ENCODE results near the gene FOXJ3.

FOXJ3 gene

GRCh38 chr1:42302034-42302433, 33.0 kb downstream of the FOXJ3 start:
- DNase-seq: no peak

GRCh38 chr1:42298520-42298919, 36.5 kb downstream of the FOXJ3 start:
- no peak for DNase-seq

GRCh38 chr1:42295816-42296215, 39.2 kb downstream of the FOXJ3 start:
- DNase-seq: no peak

- no peak for DNase-seq
Observed at GRCh38 chr1:42290130-42290529, 44.9 kb downstream of the FOXJ3 start.

GRCh38 chr1:42288311-42288985, 46.6 kb downstream of the FOXJ3 start:
- no peak for DNase-seq

- DNase-seq: no peak
Observed at GRCh38 chr1:42282867-42283583, 52.0 kb downstream of the FOXJ3 start.

GRCh38 chr1:42282024-42282579, 52.9 kb downstream of the FOXJ3 start:
- no peak for DNase-seq

GRCh38 chr1:42280821-42281220, 54.2 kb downstream of the FOXJ3 start:
- no peak for DNase-seq

- no peak for DNase-seq
Observed at GRCh38 chr1:42279055-42279454, 56.0 kb downstream of the FOXJ3 start.

- no peak for DNase-seq
Observed at GRCh38 chr1:42272920-42273319, 62.1 kb downstream of the FOXJ3 start.

- no peak for DNase-seq
Observed at GRCh38 chr1:42267904-42268303, 67.1 kb downstream of the FOXJ3 start.

- no peak for DNase-seq
Observed at GRCh38 chr1:42266253-42267135, 68.5 kb downstream of the FOXJ3 start.

- no peak for DNase-seq
Observed at GRCh38 chr1:42264511-42265190, 70.4 kb downstream of the FOXJ3 start.

- DNase-seq: no peak
Observed at GRCh38 chr1:42263019-42263418, 72.0 kb downstream of the FOXJ3 start.

- no peak for DNase-seq
Observed at GRCh38 chr1:42260376-42261070, 74.5 kb downstream of the FOXJ3 start.

- DNase-seq: no peak
Observed at GRCh38 chr1:42259739-42260064, 75.3 kb downstream of the FOXJ3 start.

GRCh38 chr1:42259059-42259738, 75.8 kb downstream of the FOXJ3 start:
- no peak for DNase-seq

GRCh38 chr1:42258218-42258617, 76.8 kb downstream of the FOXJ3 start:
- no peak for DNase-seq

GRCh38 chr1:42251042-42251441, 84.0 kb downstream of the FOXJ3 start:
- DNase-seq: no peak

- DNase-seq: no peak
Observed at GRCh38 chr1:42250164-42250563, 84.9 kb downstream of the FOXJ3 start.

- DNase-seq: no peak
Observed at GRCh38 chr1:42240966-42241755, 93.9 kb downstream of the FOXJ3 start.
